Panc1 (cell line): ENCODE data around the gene CCDC107. TPM values are rescaled to one million over a fixed set of nuclear protein-coding genes. Genes with fewer than 3 reads are reported as not detected.

Experiments
- ATAC-seq: fragments of 200-7000 bp; cut with Tn5 transposase; 2 replicates; pipeline ENCODE4 v1.9.1; 2020; ENCODE audit warnings: mild to moderate bottlenecking, moderate library complexity
- BruUV-seq: library from RNA; stranded (reverse); fragments of 400-500 nt; replicated peaks from 2 replicates; lab custom pipeline; 2021; lab: Mats Ljungman, UMichigan
- CTCF ChIA-PET: fragments of 300-600 bp; sonication (Branson Sonifier 250); formaldehyde crosslinking; loops from one replicate; lab custom pipeline; 2022; ENCODE audit warnings: antibody characterized with exemption; lab: Charles Lee
- POLR2A ChIA-PET: fragments of 300-600 bp; sonication (Branson Sonifier 250); formaldehyde crosslinking; loops from one replicate; lab custom pipeline; 2022; ENCODE audit warnings: antibody characterized with exemption; lab: Charles Lee
- DNase-seq: peaks from one replicate; pipeline ENCODE4 v3.0.0-alpha.2; 2010; ENCODE audit warnings: low read depth, low spot score
- H3K27ac ChIP-seq: 2 replicates; pipeline ENCODE4 v1.5.1; 2011; ENCODE audit warnings: mild to moderate bottlenecking, low read length, inconsistent platforms
- H3K27me3 ChIP-seq: fragments of 200-500 bp; sonication (Bioruptor generic); 2 replicates; pipeline ENCODE4 v1.6.0; 2014; ENCODE audit warnings: low read length, inconsistent platforms; ENCODE audit not compliant: control insufficient read depth, insufficient read depth
- H3K36me3 ChIP-seq: fragments of 200-500 bp; sonication (Bioruptor generic); 2 replicates; pipeline ENCODE4 v1.5.1; 2014; ENCODE audit warnings: inconsistent platforms, mild to moderate bottlenecking, low read length, moderate library complexity; ENCODE audit not compliant: control insufficient read depth, insufficient read depth
- H3K4me1 ChIP-seq: 2 replicates; pipeline ENCODE4 v1.5.1; 2011; ENCODE audit warnings: inconsistent platforms, mild to moderate bottlenecking, low read length, moderate library complexity; ENCODE audit not compliant: control insufficient read depth, insufficient read depth
- H3K4me3 ChIP-seq, 2 experiments: 2 replicates each; pipeline ENCODE4 v1.5.1; 2011 to 2012; ENCODE audit warnings: low read depth in 2 of 2, low read length in 2 of 2, mild to moderate bottlenecking in 2 of 2, inconsistent platforms in 1 of 2, moderate library complexity in 1 of 2
- H3K9me3 ChIP-seq: fragments of 200-500 bp; sonication (Bioruptor generic); 2 replicates; pipeline ENCODE4 v1.5.1; 2014; ENCODE audit warnings: low read depth, mild to moderate bottlenecking, inconsistent platforms, low read length, moderate library complexity; ENCODE audit not compliant: control insufficient read depth, insufficient read depth
- CTCF ChIP-seq: fragments of 450-650 bp; IDR thresholded peaks from 2 replicates; pipeline ENCODE4 v1.5.1; 2017; ENCODE audit warnings: mild to moderate bottlenecking
- POLR2AphosphoS5 ChIP-seq: IDR thresholded peaks from 2 replicates; pipeline ENCODE4 v1.6.1; 2012; ENCODE audit warnings: mild to moderate bottlenecking, low read depth, low read length, moderate library complexity
- REST ChIP-seq, 2 experiments: IDR thresholded peaks; 2 replicates each; pipeline ENCODE4 v1.6.1; 2011 to 2012; ENCODE audit warnings: low read depth in 2 of 2, control low read depth in 1 of 2, low read length in 1 of 2, mild to moderate bottlenecking in 1 of 2, moderate library complexity in 1 of 2; ENCODE audit not compliant: insufficient read depth in 1 of 2
- SIN3A ChIP-seq: IDR thresholded peaks from 2 replicates; pipeline ENCODE4 v1.6.1; 2012; ENCODE audit warnings: low read depth, mild to moderate bottlenecking, low read length, moderate library complexity, borderline replicate concordance; ENCODE audit not compliant: insufficient read depth
- TCF7L2 ChIP-seq: IDR thresholded peaks from 2 replicates; pipeline ENCODE4 v1.6.1; 2011; ENCODE audit warnings: mild to moderate bottlenecking, low read depth, low read length, inconsistent platforms
- in situ Hi-C: cut with HindIII; loops from 2 replicates; pipeline ENCODE4 v1.10.0; 2016; ENCODE audit warnings: low sequenced_read_pairs, low pct_unique_long_range_greater_than_20kb
- intact Hi-C: fragments of 100-400 bp; cut with micrococcal nuclease; formaldehyde crosslinking; loops from one replicate; pipeline ENCODE4 v1.10.0; 2022; ENCODE audit not compliant: unreplicated experiment
- total RNA-seq: library from RNA; stranded (reverse); gene quantifications from one replicate; pipeline ENCODE4 v1.2.1, GENCODE V29; 2021; ENCODE audit not compliant: unreplicated experiment

CCDC107 gene
- total RNA-seq, 1 experiment from 2014 or later, result 39.9 TPM

DNA sequence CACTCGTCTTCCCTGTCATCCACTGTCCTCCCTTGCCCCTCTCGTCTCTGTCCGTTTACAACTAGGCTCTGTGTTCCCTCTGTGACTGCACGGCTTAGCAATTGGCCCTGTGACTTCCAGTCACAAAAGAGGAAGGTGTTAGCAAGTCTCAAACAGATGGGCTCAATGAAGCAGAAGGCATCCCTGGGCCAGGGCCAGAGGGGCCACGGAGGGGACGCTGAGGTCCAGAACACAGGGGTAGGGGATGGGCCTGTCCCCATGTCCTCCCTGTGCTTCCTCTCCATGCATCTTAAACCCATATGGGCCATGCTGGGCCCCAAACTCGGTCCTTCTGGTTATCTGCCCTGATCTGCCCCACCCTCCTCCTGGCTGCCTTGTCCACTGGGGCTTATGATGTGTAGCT lies 39.8 kb upstream of the CCDC107 start, which contains the start of gene CD72:
Gene CD72, minus strand, starts transcription at position 89 of the 403 bp plus-strand sequence. CDS start 110 bp downstream, outside the sequence.
- CTCF ChIA-PET, result no interaction called here
- H3K4me1 ChIP-seq, result no peaks in the 10 kb centered on the region
- H3K9me3 ChIP-seq, result no peaks in the 10 kb centered on the region
- 0 out of 2 replicates have a peak, but pooled peaks cover 5% of the 10 kb centered on the region for H3K27me3 ChIP-seq
- no peak for TF ChIP-seq TCF7L2
- no peak for TF ChIP-seq CTCF
- no peak for TF ChIP-seq REST (IDR thresholded peaks at IDR 0.05; ENCODE audit: insufficient read depth in 1 of 2, low read depth in 2 of 2, low read length in 1 of 2)
- no peak for TF ChIP-seq SIN3A
- TF ChIP-seq POLR2AphosphoS5, result no peak
- no peaks in the 10 kb centered on the region for H3K36me3 ChIP-seq
- DNase-seq (no peak), ATAC-seq (no peak)
- POLR2A ChIA-PET, result no interaction called here
- H3K4me3 ChIP-seq, result peak within 1 kb of the TSS; percentile 4 to 35; a peak in 3 of 4 replicates
- intact Hi-C loops (no loop called here), in situ Hi-C loops (no loop called here)
- BruUV-seq, result no TSS peak
- no peak within 1 kb of the TSS for H3K27ac ChIP-seq

GRCh38 chr9:35618854-35619799 lies 39.0 kb upstream of the CCDC107 start:
- in situ Hi-C loops, result no loop called here
- POLR2A ChIA-PET, result no interaction called here
- ATAC-seq, result no peak

More at GRCh38 chr9:35618854-35619799, 39.0 kb upstream of the CCDC107 start:
- no peaks in the 10 kb centered on the region for H3K36me3 ChIP-seq
- CTCF ChIA-PET, result no interaction called here
- H3K9me3 ChIP-seq, result no peaks in the 10 kb centered on the region
- H3K4me3 ChIP-seq, result no peak overlapping the region
- intact Hi-C loops, result no loop called here
- H3K27ac ChIP-seq, result no peak overlapping the region
- H3K4me1 ChIP-seq, result no peaks in the 10 kb centered on the region
- TF ChIP-seq POLR2AphosphoS5, result no peak
- TF ChIP-seq SIN3A, result no peak
- no peak for TF ChIP-seq REST (IDR thresholded peaks at IDR 0.05; ENCODE audit: insufficient read depth in 1 of 2, low read depth in 2 of 2, low read length in 1 of 2)
- TF ChIP-seq CTCF, result no peak
- TF ChIP-seq TCF7L2, result no peak
- BruUV-seq, result no TSS peak
- 0 out of 2 replicates have a peak, but pooled peaks cover 5% of the 10 kb centered on the region for H3K27me3 ChIP-seq
- no peak for DNase-seq
